Transverse colon (tissue), 4 donors: Measurements from ENCODE around the gene PI4KA. TPM values are rescaled to one million over a fixed set of nuclear protein-coding genes. Genes with fewer than 3 reads are reported as not detected.

Experiments used
- DNase-seq: peaks from one replicate; pipeline ENCODE4 v3.0.0-alpha.2; 2019
- H3K27ac ChIP-seq, 4 donors: fragments of 200-600 bp; sonication (generic); 2 replicates each; pipeline ENCODE4 v1.5.1; 2016 to 2018; ENCODE audit warnings: inconsistent platforms in 4 of 4
- H3K27me3 ChIP-seq: fragments of 200-600 bp; sonication (generic); 2 replicates; pipeline ENCODE4 v1.5.1; 2017; ENCODE audit warnings: inconsistent platforms
- H3K36me3 ChIP-seq, 4 donors: fragments of 200-600 bp; sonication (generic); 2 replicates each; pipeline ENCODE4 v1.5.1; 2017 to 2019; ENCODE audit warnings: inconsistent platforms in 4 of 4
- H3K4me1 ChIP-seq, 4 donors: fragments of 200-600 bp; sonication (generic); 2 replicates each; pipeline ENCODE4 v1.5.1; 2017 to 2020; ENCODE audit warnings: inconsistent platforms in 4 of 4
- H3K4me3 ChIP-seq, 4 donors: fragments of 200-600 bp; sonication (generic); 1 replicate in 1 of 4; 2 replicates in 3 of 4; pipeline versions ENCODE4 v1.5.1 to v1.6.1; 2017 to 2019; ENCODE audit warnings: inconsistent platforms in 4 of 4
- H3K9me3 ChIP-seq, 2 donors: fragments of 200-600 bp; sonication (generic); 2 replicates each; pipeline ENCODE4 v1.5.1; 2017 to 2019; ENCODE audit warnings: inconsistent platforms in 2 of 2
- CTCF ChIP-seq, 5 experiments: fragments of 200-600 bp in 3 of 5; fragments of 450-650 bp in 2 of 5; sonication (generic) in 3 of 5; IDR thresholded peaks; 1 replicate in 2 of 5; 2 replicates in 3 of 5; pipeline ENCODE4 v1.5.1; 2016 to 2017; ENCODE audit warnings: antibody characterized with exemption in 5 of 5, inconsistent platforms in 3 of 5, mild to moderate bottlenecking in 2 of 5, moderate library complexity in 1 of 5
- EP300 ChIP-seq: sonication (generic); formaldehyde crosslinking; IDR thresholded peaks from one replicate; pipeline ENCODE4 v1.6.1; 2017; ENCODE audit warnings: antibody characterized with exemption, low read depth
- POLR2A ChIP-seq: fragments of 450-650 bp; IDR thresholded peaks from one replicate; pipeline ENCODE4 v1.6.1; 2016; ENCODE audit warnings: antibody characterized with exemption, mild to moderate bottlenecking, moderate library complexity
- POLR2AphosphoS5 ChIP-seq, 3 donors: sonication (generic); formaldehyde crosslinking; IDR thresholded peaks; one replicate each; pipeline ENCODE4 v1.6.1; 2016; ENCODE audit warnings: antibody characterized with exemption in 3 of 3
- WGBS, 2 donors: methylation state at CpG; one replicate each; pipeline ENCODE4 v1.1.5; 2018; ENCODE audit warnings: low coverage in 1 of 2; 5-methylcytosine and 5-hydroxymethylcytosine counted together
- in situ Hi-C, 4 donors: fragments of 200-750 bp; cut with MboI; loops; one replicate each; pipeline versions ENCODE4 v1.15.0 to v1.15.1; 2017; ENCODE audit warnings: low sequenced_read_pairs in 3 of 4, low pct_ligation_motif_present in 1 of 4, low pct_unique_long_range_greater_than_20kb in 1 of 4
- intact Hi-C: fragments of 100-400 bp; cut with DNase I; formaldehyde crosslinking; loops from one replicate; pipeline ENCODE4 v1.15.1; 2023; ENCODE audit warnings: low total_unique reads
- total RNA-seq, 4 donors: library from RNA; depleted of rRNA; stranded (reverse); fragments of >200 nt; gene quantifications; one replicate each; pipeline ENCODE4 v1.1.0, GENCODE V29; 2016

The PI4KA gene
- total RNA-seq, 4 donors from 2014 or later: 90.8 to 126 (median 109) TPM

- WGBS, 2 donors: 24 to 71% methylated on average over 2 to 10 of the region's 10 CpGs
- no peaks in the 10 kb centered on the region for H3K9me3 ChIP-seq
- in situ Hi-C loops (loop anchor here in 1 of 4 donors (25.0 kb wide), 1 partner anchor 202 kb away; no protein-coding TSS in a partner anchor), intact Hi-C loops (no loop called here)
- TF ChIP-seq CTCF (IDR thresholded peaks at IDR 0.05) (peak; percentile 82 to 99 (median 83)), POLR2A (peak; percentile 49), EP300 (no peak), POLR2AphosphoS5 (IDR thresholded peaks at IDR 0.05) (peak in 2 of 3 donors; percentile 60 to 62)
- H3K36me3 ChIP-seq: peaks cover 0 to 32% (median 15%) of the 10 kb centered on the region in 4 donors
- H3K4me1 ChIP-seq: peaks cover 0 to 27% (median 13%) of the 10 kb centered on the region in 4 donors
- no peaks in the 10 kb centered on the region for H3K27me3 ChIP-seq
- H3K4me3 ChIP-seq: no peak overlapping the region
- peak; percentile 90 for DNase-seq
- peak overlapping the region; percentile 72 to 85 (median 78) for H3K27ac ChIP-seq
These were observed 27.1 kb upstream of the PI4KA start for GRCh38 chr22:20885557-20886323.

GRCh38 chr22:20885017-20885556 lies 26.5 kb upstream of the PI4KA start:
- in situ Hi-C loops: loop anchor here in 1 of 4 donors (25.0 kb wide), 1 partner anchor 202 kb away; no protein-coding TSS in a partner anchor
- peak overlapping the region; percentile 72 to 85 (median 78) for H3K27ac ChIP-seq
- H3K36me3 ChIP-seq: peaks cover 0 to 33% (median 16%) of the 10 kb centered on the region in 4 donors
- H3K27me3 ChIP-seq: no peaks in the 10 kb centered on the region
- peaks cover 0 to 27% (median 13%) of the 10 kb centered on the region in 4 donors for H3K4me1 ChIP-seq
- intact Hi-C loops: no loop called here
- H3K9me3 ChIP-seq: no peaks in the 10 kb centered on the region
- no peak for DNase-seq
- no peak for TF ChIP-seq CTCF (IDR thresholded peaks at IDR 0.05)
- TF ChIP-seq POLR2AphosphoS5 (IDR thresholded peaks at IDR 0.05): no peak
- TF ChIP-seq POLR2A: no peak
- no peak for TF ChIP-seq EP300
- WGBS, 2 donors: 71% methylated on average over 8 of the region's 8 CpGs; no CpG with 5 or more reads in 1 of the 2 donors
- H3K4me3 ChIP-seq: no peak overlapping the region

GRCh38 chr22:20884454-20884853 lies 25.8 kb upstream of the PI4KA start:
- TF ChIP-seq EP300 (no peak), POLR2A (no peak), CTCF (IDR thresholded peaks at IDR 0.05) (no peak), POLR2AphosphoS5 (IDR thresholded peaks at IDR 0.05) (no peak)
- no peak for DNase-seq
- no peaks in the 10 kb centered on the region for H3K9me3 ChIP-seq
- WGBS, 2 donors: 72% methylated on average over 4 of the region's 4 CpGs; no CpG with 5 or more reads in 1 of the 2 donors
- peaks cover 0 to 32% (median 14%) of the 10 kb centered on the region in 4 donors for H3K36me3 ChIP-seq
- in situ Hi-C loops: loop anchor here in 1 of 4 donors (25.0 kb wide), 1 partner anchor 203 kb away; no protein-coding TSS in a partner anchor
- H3K27me3 ChIP-seq: no peaks in the 10 kb centered on the region
- H3K4me1 ChIP-seq: peaks cover 0 to 27% (median 13%) of the 10 kb centered on the region in 4 donors
- H3K27ac ChIP-seq: peak overlapping the region in 3 of 4 donors; percentile 72 to 85 (median 76)
- no peak overlapping the region for H3K4me3 ChIP-seq
- intact Hi-C loops: loop anchor here (5.0 kb wide), 1 partner anchor 73 kb away; no protein-coding TSS in a partner anchor

- peaks cover 0 to 27% (median 13%) of the 10 kb centered on the region in 4 donors for H3K4me1 ChIP-seq
- DNase-seq: no peak
- H3K4me3 ChIP-seq: no peak overlapping the region
- no peaks in the 10 kb centered on the region for H3K9me3 ChIP-seq
- no peak overlapping the region for H3K27ac ChIP-seq
- intact Hi-C loops: loop anchor here (5.0 kb wide), 1 partner anchor 74 kb away; no protein-coding TSS in a partner anchor
- H3K27me3 ChIP-seq: no peaks in the 10 kb centered on the region
- TF ChIP-seq CTCF (IDR thresholded peaks at IDR 0.05): no peak
- no peak for TF ChIP-seq POLR2A
- TF ChIP-seq EP300: no peak
- no peak for TF ChIP-seq POLR2AphosphoS5 (IDR thresholded peaks at IDR 0.05)
- H3K36me3 ChIP-seq: peaks cover 0 to 24% (median 11%) of the 10 kb centered on the region in 4 donors
- in situ Hi-C loops: loop anchor here in 1 of 4 donors (25.0 kb wide), 1 partner anchor 204 kb away; no protein-coding TSS in a partner anchor
- WGBS, 2 donors: 89 to 94% methylated on average over 6 of the region's 6 CpGs
These were observed 24.2 kb upstream of the PI4KA start for GRCh38 chr22:20882855-20883254.
